Hepatocyte (in vitro differentiated cells): ENCODE results near the gene ZNF550. TPM values are rescaled to one million over a fixed set of nuclear protein-coding genes. Genes with fewer than 3 reads are reported as not detected.

ENCODE experiments used
- DNase-seq: peaks from one replicate; pipeline ENCODE4 v3.0.0-alpha.2; 2016; ENCODE audit warnings: low spot score
- H2AFZ ChIP-seq: fragments of 200-600 bp; sonication (generic); 2 replicates; pipeline ENCODE4 v1.6.0; 2016; ENCODE audit warnings: antibody characterized with exemption, mild to moderate bottlenecking
- H3K27ac ChIP-seq: fragments of 200-600 bp; sonication (generic); 2 replicates; pipeline ENCODE4 v1.5.1; 2016; ENCODE audit warnings: mild to moderate bottlenecking
- H3K27me3 ChIP-seq: fragments of 200-600 bp; sonication (generic); 2 replicates; pipeline ENCODE4 v1.6.1; 2016
- H3K36me3 ChIP-seq: fragments of 200-600 bp; sonication (generic); replicated peaks from 2 replicates; pipeline ENCODE4 v1.5.1; 2016; ENCODE audit warnings: low read depth; ENCODE audit not compliant: insufficient read depth
- H3K4me1 ChIP-seq: fragments of 200-600 bp; sonication (generic); 2 replicates; pipeline ENCODE4 v1.5.1; 2016; ENCODE audit warnings: mild to moderate bottlenecking, moderate library complexity; ENCODE audit not compliant: insufficient read depth
- H3K4me2 ChIP-seq: fragments of 200-600 bp; sonication (generic); 2 replicates; pipeline ENCODE4 v1.6.0; 2016
- H3K4me3 ChIP-seq: fragments of 200-600 bp; sonication (generic); 2 replicates; pipeline ENCODE4 v1.5.1; 2016; ENCODE audit warnings: mild to moderate bottlenecking
- H3K79me2 ChIP-seq: fragments of 200-600 bp; sonication (generic); 2 replicates; pipeline ENCODE4 v1.6.0; 2017; ENCODE audit warnings: mild to moderate bottlenecking
- H3K9me2 ChIP-seq: fragments of 200-600 bp; sonication (generic); replicated peaks from 2 replicates; pipeline ENCODE4 v1.6.0; 2017; ENCODE audit warnings: mild to moderate bottlenecking; ENCODE audit not compliant: insufficient read depth
- H3K9me3 ChIP-seq: fragments of 200-600 bp; sonication (generic); 2 replicates; pipeline ENCODE4 v1.5.1; 2016; ENCODE audit warnings: low read depth, mild to moderate bottlenecking
- H4K20me1 ChIP-seq: fragments of 200-600 bp; sonication (generic); 2 replicates; pipeline ENCODE4 v1.6.0; 2016; ENCODE audit warnings: mild to moderate bottlenecking; ENCODE audit not compliant: insufficient read depth, poor library complexity, severe bottlenecking
- EZH2 ChIP-seq: fragments of 200-600 bp; sonication (generic); IDR thresholded peaks from 2 replicates; pipeline ENCODE4 v1.6.1; 2016; ENCODE audit warnings: antibody characterized with exemption, mild to moderate bottlenecking, borderline replicate concordance
- EZH2phosphoT487 ChIP-seq: fragments of 200-600 bp; sonication (generic); IDR thresholded peaks from one replicate; pipeline ENCODE4 v1.6.1; 2018; ENCODE audit warnings: antibody characterized with exemption, mild to moderate bottlenecking, low read depth, moderate library complexity; ENCODE audit not compliant: unreplicated experiment, severe bottlenecking
- WGBS: methylation state at CpG from one replicate; pipeline ENCODE4 v1.1.6; 2016; ENCODE audit warnings: low lambda C conversion rate; ENCODE audit errors: missing lambda C conversion rate; 5-methylcytosine and 5-hydroxymethylcytosine counted together
- polyA plus RNA-seq: library from polyadenylated mRNA; unstranded; fragments of >200 nt; fragmentation: Nextera tagmentation; extraction: Ambion mirVana; gene quantifications from 2 replicates; pipeline ENCODE4 v1.2.1, GENCODE V29; 2016
- total RNA-seq: library from RNA; depleted of rRNA; stranded (reverse); fragments of >200 nt; gene quantifications from 2 replicates; pipeline ENCODE4 v1.2.3, GENCODE V29; 2014
- TF ChIP-seq, protein P1 (sequence below): fragments of 200-600 bp; sonication (generic); IDR thresholded peaks from 2 replicates; pipeline ENCODE4 v1.5.1; 2016; ENCODE audit warnings: antibody characterized with exemption, mild to moderate bottlenecking; ENCODE audit not compliant: poor library complexity

ZNF550 gene
- total and polyA plus RNA-seq, 2 experiments from 2014 or later, result 5.2 to 5.9 TPM

GRCh38 chr19:57583104-57583520 lies 23.4 kb upstream of the ZNF550 start:
- no peaks in the 10 kb centered on the region for H3K36me3 ChIP-seq
- H3K27ac ChIP-seq, result peak overlapping the region; percentile 78
- H2AFZ ChIP-seq, result peak overlapping the region; percentile 97
- peaks cover 11% of the 10 kb centered on the region for H3K4me1 ChIP-seq
- 72% methylated on average over 17 of the region's 21 CpGs for WGBS
- no peaks in the 10 kb centered on the region for H3K9me2 ChIP-seq
- no peaks in the 10 kb centered on the region for H3K9me3 ChIP-seq
- no peaks in the 10 kb centered on the region for H4K20me1 ChIP-seq
- peak overlapping the region; percentile 35 for H3K4me3 ChIP-seq
- no peaks in the 10 kb centered on the region for H3K27me3 ChIP-seq
- no peak for DNase-seq
- no peak for TF ChIP-seq EZH2phosphoT487
- TF ChIP-seq EZH2, result no peak
- H3K79me2 ChIP-seq, result peaks cover 17% of the 10 kb centered on the region
- peak overlapping the region; percentile 90 for H3K4me2 ChIP-seq

DNA sequence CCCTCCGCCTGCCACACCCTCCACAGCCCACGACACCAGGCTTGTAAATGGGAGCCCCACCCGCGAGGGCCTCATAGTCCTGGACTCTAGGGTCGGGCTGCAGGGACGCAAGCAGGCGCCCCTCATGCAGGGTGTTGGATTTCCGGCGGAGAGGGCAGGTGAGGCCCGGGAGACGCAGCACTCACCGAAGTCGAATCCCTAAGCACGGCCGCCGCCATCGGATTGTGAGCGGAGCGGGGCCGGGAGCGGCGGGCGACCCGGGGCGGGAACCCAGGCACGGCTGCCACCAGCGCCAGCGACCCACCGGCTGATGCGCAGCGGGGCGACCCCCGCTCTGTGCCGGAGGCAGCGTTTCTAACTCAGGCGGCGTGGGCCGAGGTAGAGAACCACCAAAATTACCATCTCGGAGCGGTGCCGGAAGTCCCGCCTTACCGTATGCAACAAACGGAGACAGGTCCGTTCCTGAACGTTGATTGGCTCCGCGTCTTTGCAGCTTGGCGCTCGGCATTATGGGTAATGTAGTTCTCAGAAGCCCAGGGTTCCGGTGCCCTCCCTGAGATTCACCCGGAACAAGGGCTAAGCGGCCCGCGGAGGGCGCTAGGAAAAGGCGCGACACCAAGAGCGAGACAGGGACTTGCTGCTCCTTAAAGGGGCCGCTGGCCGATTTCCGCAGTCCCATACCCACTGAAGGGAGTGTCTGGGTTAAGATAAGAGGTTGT lies 19.0 kb upstream of the ZNF550 start, which contains the start of gene ZNF416:
Gene ZNF416 (minus strand): TSS at position 425 of the 719 bp plus-strand sequence. CDS start 207 bp downstream, at position 218.
- under 1% methylated on average over 56 of the region's 62 CpGs for WGBS
- H3K9me2 ChIP-seq, result no peaks in the 10 kb centered on the region

GRCh38 chr19:57576661-57577060 lies 17.0 kb upstream of the ZNF550 start:
- Histone ChIP-seq H4K20me1 (no peaks in the 10 kb centered on the region), H3K27me3 (no peaks in the 10 kb centered on the region), H3K4me1 (peaks cover 9% of the 10 kb centered on the region), H3K36me3 (peaks cover 20% of the 10 kb centered on the region), H3K9me2 (no peaks in the 10 kb centered on the region), H3K4me3 (no peak overlapping the region), H3K4me2 (no peak overlapping the region), H3K27ac (no peak overlapping the region), H3K9me3 (peaks cover 41% of the 10 kb centered on the region), H2AFZ (no peak overlapping the region), H3K79me2 (peaks cover 23% of the 10 kb centered on the region)
- TF ChIP-seq EZH2phosphoT487 (no peak), EZH2 (no peak)
- no peak for DNase-seq

More for the DNA sequence above, 19.0 kb upstream of the ZNF550 start, which contains the start of gene ZNF416:
- peaks cover 12% of the 10 kb centered on the region for H3K36me3 ChIP-seq
- peaks cover 23% of the 10 kb centered on the region for H3K79me2 ChIP-seq
- peak within 1 kb of the TSS; percentile 77 for H2AFZ ChIP-seq
- H3K27me3 ChIP-seq, result no peaks in the 10 kb centered on the region
- peaks cover 13% of the 10 kb centered on the region for H3K4me1 ChIP-seq
- H3K4me2 ChIP-seq, result peak within 1 kb of the TSS; percentile 96
- no peaks in the 10 kb centered on the region for H4K20me1 ChIP-seq
- peaks cover 25% of the 10 kb centered on the region for H3K9me3 ChIP-seq
- peak within 1 kb of the TSS; percentile 72 for H3K27ac ChIP-seq
- H3K4me3 ChIP-seq, result peak within 1 kb of the TSS; percentile 64
- no peak for TF ChIP-seq EZH2
- TF ChIP-seq, protein P1, sequence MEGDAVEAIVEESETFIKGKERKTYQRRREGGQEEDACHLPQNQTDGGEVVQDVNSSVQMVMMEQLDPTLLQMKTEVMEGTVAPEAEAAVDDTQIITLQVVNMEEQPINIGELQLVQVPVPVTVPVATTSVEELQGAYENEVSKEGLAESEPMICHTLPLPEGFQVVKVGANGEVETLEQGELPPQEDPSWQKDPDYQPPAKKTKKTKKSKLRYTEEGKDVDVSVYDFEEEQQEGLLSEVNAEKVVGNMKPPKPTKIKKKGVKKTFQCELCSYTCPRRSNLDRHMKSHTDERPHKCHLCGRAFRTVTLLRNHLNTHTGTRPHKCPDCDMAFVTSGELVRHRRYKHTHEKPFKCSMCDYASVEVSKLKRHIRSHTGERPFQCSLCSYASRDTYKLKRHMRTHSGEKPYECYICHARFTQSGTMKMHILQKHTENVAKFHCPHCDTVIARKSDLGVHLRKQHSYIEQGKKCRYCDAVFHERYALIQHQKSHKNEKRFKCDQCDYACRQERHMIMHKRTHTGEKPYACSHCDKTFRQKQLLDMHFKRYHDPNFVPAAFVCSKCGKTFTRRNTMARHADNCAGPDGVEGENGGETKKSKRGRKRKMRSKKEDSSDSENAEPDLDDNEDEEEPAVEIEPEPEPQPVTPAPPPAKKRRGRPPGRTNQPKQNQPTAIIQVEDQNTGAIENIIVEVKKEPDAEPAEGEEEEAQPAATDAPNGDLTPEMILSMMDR, result peak; percentile 16
- DNase-seq, result peak; percentile 99

DNA sequence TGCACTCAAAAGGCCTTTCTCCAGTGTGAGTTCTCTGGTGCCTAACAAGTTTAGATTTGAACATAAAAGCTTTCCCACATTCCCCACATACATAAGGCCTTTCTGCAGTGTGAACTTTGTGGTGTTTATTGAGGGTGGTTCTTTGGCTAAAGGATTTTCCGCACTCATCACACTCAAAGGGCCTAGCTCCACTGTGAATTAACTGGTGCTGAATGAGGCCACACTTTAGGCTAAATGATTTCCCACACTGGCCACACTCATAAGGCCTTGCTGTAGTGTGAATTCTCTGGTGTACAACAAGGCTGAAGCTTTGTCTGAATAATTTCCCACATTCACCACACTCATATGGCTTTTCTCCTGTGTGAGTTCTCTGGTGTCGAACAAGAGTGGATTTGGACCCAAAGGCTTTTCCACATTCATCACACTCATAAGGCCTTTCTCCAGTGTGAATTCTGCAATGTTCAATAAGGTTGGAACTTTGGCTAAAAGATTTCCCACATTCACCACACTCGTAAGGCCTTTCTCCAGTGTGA lies 12.8 kb upstream of the ZNF550 start:
- Histone ChIP-seq H2AFZ (no peak overlapping the region), H3K4me2 (no peak overlapping the region), H3K27ac (no peak overlapping the region), H3K79me2 (peaks cover 13% of the 10 kb centered on the region), H3K9me2 (no peaks in the 10 kb centered on the region), H4K20me1 (no peaks in the 10 kb centered on the region), H3K4me3 (no peak overlapping the region), H3K9me3 (peaks cover 42% of the 10 kb centered on the region), H3K36me3 (peaks cover 21% of the 10 kb centered on the region), H3K4me1 (peaks cover 1% of the 10 kb centered on the region), H3K27me3 (no peaks in the 10 kb centered on the region)
- TF ChIP-seq EZH2phosphoT487, result no peak
- no peak for TF ChIP-seq EZH2
- TF ChIP-seq, protein P1, result no peak
- DNase-seq, result no peak
- WGBS, result 97% methylated on average over 3 of the region's 3 CpGs
